ENCODE measurements around the gene PTGR3.

GRCh38 chr18:75221397-75221796 lies 12.5 kb upstream of the PTGR3 start:
- TF ChIP-seq, protein P1, sequence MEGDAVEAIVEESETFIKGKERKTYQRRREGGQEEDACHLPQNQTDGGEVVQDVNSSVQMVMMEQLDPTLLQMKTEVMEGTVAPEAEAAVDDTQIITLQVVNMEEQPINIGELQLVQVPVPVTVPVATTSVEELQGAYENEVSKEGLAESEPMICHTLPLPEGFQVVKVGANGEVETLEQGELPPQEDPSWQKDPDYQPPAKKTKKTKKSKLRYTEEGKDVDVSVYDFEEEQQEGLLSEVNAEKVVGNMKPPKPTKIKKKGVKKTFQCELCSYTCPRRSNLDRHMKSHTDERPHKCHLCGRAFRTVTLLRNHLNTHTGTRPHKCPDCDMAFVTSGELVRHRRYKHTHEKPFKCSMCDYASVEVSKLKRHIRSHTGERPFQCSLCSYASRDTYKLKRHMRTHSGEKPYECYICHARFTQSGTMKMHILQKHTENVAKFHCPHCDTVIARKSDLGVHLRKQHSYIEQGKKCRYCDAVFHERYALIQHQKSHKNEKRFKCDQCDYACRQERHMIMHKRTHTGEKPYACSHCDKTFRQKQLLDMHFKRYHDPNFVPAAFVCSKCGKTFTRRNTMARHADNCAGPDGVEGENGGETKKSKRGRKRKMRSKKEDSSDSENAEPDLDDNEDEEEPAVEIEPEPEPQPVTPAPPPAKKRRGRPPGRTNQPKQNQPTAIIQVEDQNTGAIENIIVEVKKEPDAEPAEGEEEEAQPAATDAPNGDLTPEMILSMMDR (IDR thresholded peaks at IDR 0.05) = no peak
- TF ChIP-seq POLR2A (IDR thresholded peaks at IDR 0.05) = no peak

All from uterus (tissue), 2 donors.